HEK293 (cell line): ENCODE measurements around the gene C3orf20.

Experiments
- CTCF ChIP-seq: fragments of 450-650 bp; formaldehyde crosslinking; IDR thresholded peaks from 2 replicates; pipeline ENCODE4 v1.5.1; 2016; ENCODE audit warnings: missing biosample characterization, missing genetic modification characterization
- MYNN ChIP-seq: fragments of 450-650 bp; formaldehyde crosslinking; IDR thresholded peaks from 2 replicates; pipeline ENCODE4 v1.5.1; 2016; ENCODE audit warnings: missing biosample characterization, missing genetic modification characterization, borderline replicate concordance
- REST ChIP-seq: fragments of 450-650 bp; formaldehyde crosslinking; IDR thresholded peaks from 2 replicates; pipeline ENCODE4 v1.5.1; 2016; ENCODE audit warnings: missing biosample characterization, missing genetic modification characterization
- YY1 ChIP-seq: fragments of 450-650 bp; formaldehyde crosslinking; IDR thresholded peaks from 2 replicates; pipeline ENCODE4 v1.5.1; 2018; ENCODE audit warnings: missing biosample characterization, missing genetic modification characterization
- ZNF274 ChIP-seq, 2 experiments: fragments of 200-500 bp in 1 of 2; fragments of 450-650 bp in 1 of 2; sonication (Bioruptor generic) in 1 of 2; formaldehyde crosslinking in 1 of 2; IDR thresholded peaks; 2 replicates each; pipeline versions ENCODE4 v1.5.1 to v1.6.1; 2014 to 2016; ENCODE audit warnings: borderline replicate concordance in 1 of 2, inconsistent platforms in 1 of 2, low read length in 1 of 2, missing biosample characterization in 1 of 2, missing genetic modification characterization in 1 of 2
- ZNF76 ChIP-seq: fragments of 450-650 bp; formaldehyde crosslinking; IDR thresholded peaks from 2 replicates; pipeline ENCODE4; 2016; ENCODE audit warnings: low read depth, missing biosample characterization, missing genetic modification characterization, borderline replicate concordance
- TF ChIP-seq, protein P1 (sequence below): fragments of 450-650 bp; formaldehyde crosslinking; IDR thresholded peaks from 2 replicates; pipeline ENCODE4 v1.5.1; 2016; ENCODE audit warnings: missing biosample characterization, missing genetic modification characterization

DNA sequence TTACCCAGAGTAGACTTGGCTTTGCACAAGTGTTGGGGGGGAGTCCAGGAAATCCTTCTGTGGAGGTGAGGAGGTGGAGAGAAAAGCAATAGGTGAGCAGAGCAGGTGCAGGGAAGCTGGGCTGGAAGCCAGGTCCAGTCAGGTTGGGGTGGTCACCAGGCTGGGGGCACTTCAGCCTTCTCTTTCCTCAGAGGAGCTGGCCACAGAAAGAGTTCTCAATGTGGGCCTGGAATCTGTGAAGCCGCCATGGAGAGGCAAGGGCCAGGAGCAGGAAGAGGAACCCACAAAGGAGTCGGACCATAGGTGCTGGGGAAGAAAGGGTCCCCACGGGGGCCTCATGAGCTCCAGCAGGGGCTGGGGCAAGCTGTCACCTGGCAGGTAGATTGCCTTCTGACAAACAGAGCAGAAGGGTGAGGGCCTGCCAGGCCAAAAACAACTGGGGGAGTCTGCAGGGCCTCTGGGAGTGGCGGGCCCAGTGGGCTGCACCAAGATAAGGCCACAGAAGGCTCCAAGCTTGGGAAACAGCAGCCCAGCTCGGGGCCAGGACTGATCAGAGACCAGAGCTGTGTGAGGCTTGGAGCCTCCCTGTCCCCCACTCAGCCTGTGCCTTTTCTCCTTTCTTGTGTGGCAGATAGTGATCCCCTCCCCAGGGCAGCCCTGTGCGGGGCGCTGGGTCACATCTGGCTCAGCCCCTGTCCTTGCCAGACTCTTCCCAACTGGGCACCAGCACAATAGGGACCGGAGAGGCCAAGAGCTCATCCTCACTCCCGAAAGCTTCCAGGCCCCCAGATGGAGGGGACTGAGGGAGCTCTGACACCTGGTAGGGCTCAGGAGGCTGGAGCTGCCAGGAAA lies 90.9 kb downstream of the C3orf20 start:
- TF ChIP-seq YY1 (tag by site-specific recombination): no peak
- TF ChIP-seq, protein P1, sequence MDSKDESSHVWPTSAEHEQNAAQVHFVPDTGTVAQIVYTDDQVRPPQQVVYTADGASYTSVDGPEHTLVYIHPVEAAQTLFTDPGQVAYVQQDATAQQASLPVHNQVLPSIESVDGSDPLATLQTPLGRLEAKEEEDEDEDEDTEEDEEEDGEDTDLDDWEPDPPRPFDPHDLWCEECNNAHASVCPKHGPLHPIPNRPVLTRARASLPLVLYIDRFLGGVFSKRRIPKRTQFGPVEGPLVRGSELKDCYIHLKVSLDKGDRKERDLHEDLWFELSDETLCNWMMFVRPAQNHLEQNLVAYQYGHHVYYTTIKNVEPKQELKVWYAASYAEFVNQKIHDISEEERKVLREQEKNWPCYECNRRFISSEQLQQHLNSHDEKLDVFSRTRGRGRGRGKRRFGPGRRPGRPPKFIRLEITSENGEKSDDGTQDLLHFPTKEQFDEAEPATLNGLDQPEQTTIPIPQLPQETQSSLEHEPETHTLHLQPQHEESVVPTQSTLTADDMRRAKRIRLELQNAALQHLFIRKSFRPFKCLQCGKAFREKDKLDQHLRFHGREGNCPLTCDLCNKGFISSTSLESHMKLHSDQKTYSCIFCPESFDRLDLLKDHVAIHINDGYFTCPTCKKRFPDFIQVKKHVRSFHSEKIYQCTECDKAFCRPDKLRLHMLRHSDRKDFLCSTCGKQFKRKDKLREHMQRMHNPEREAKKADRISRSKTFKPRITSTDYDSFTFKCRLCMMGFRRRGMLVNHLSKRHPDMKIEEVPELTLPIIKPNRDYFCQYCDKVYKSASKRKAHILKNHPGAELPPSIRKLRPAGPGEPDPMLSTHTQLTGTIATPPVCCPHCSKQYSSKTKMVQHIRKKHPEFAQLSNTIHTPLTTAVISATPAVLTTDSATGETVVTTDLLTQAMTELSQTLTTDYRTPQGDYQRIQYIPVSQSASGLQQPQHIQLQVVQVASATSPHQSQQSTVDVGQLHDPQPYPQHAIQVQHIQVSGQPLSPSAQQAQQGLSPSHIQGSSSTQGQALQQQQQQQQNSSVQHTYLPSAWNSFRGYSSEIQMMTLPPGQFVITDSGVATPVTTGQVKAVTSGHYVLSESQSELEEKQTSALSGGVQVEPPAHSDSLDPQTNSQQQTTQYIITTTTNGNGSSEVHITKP: no peak
- TF ChIP-seq REST: no peak
- no peak for TF ChIP-seq CTCF (tag by site-specific recombination)
- no peak for TF ChIP-seq ZNF274 (IDR thresholded peaks at IDR 0.05; ENCODE audit: low read length)
- no peak for TF ChIP-seq ZNF274 (tag by site-specific recombination; IDR thresholded peaks at IDR 0.05; ENCODE audit: borderline replicate concordance)
- TF ChIP-seq MYNN (tag by site-specific recombination): no peak
- TF ChIP-seq ZNF76 (tag by site-specific recombination): no peak
